AG09309 (cell line): ENCODE results near the gene UTP18.

ENCODE experiments used
- DNase-seq: peaks from one replicate; pipeline ENCODE4 v3.0.0-alpha.2; 2010; ENCODE audit warnings: low read depth
- H3K4me3 ChIP-seq: 2 replicates; pipeline ENCODE4 v1.5.1; 2011; ENCODE audit warnings: mild to moderate bottlenecking, low read depth, low read length, moderate library complexity; ENCODE audit not compliant: control insufficient read depth
- CTCF ChIP-seq: IDR thresholded peaks from 2 replicates; pipeline ENCODE4 v1.5.1; 2011; ENCODE audit warnings: mild to moderate bottlenecking, low read depth, low read length, inconsistent platforms; ENCODE audit not compliant: insufficient read depth, control insufficient read depth; ENCODE audit errors: missing control alignments

The UTP18 gene

GRCh38 chr17:51335006-51335590 is 74.8 kb downstream of the UTP18 start:
- H3K4me3 ChIP-seq = no peak overlapping the region
- DNase-seq = no peak
- TF ChIP-seq CTCF = no peak

GRCh38 chr17:51335883-51336822 is 75.8 kb downstream of the UTP18 start:
- no peak for TF ChIP-seq CTCF
- H3K4me3 ChIP-seq = no peak overlapping the region
- DNase-seq = no peak

- no peak overlapping the region for H3K4me3 ChIP-seq
- DNase-seq = no peak
- no peak for TF ChIP-seq CTCF
Measured at GRCh38 chr17:51341457-51341856, 81.1 kb downstream of the UTP18 start.

- TF ChIP-seq CTCF = no peak
Measured at GRCh38 chr17:51342257-51342656, 81.9 kb downstream of the UTP18 start.

GRCh38 chr17:51344532-51344931 is 84.2 kb downstream of the UTP18 start:
- TF ChIP-seq CTCF = no peak
- no peak for DNase-seq
- no peak overlapping the region for H3K4me3 ChIP-seq

More at GRCh38 chr17:51342257-51342656, 81.9 kb downstream of the UTP18 start:
- no peak for DNase-seq
- no peak overlapping the region for H3K4me3 ChIP-seq

- no peak for TF ChIP-seq CTCF
- H3K4me3 ChIP-seq = no peak overlapping the region
- DNase-seq = no peak
Measured at GRCh38 chr17:51346218-51346982, 86.1 kb downstream of the UTP18 start.
